GM12892 (cell line): ENCODE measurements around the gene MVB12B.
A peak's percentile ranks its signal among the peaks of the same experiment; 100 is the strongest.

Experiments used
- DNase-seq: peaks from one replicate; pipeline ENCODE4 v3.0.0; 2011; ENCODE audit not compliant: insufficient read length
- FAIRE-seq: peaks from 2 replicates; lab custom pipeline; 2011; peaks lifted over from hg19 to GRCh38; lab: Jason Lieb, UNC
- POLR2A ChIP-seq: IDR thresholded peaks from 2 replicates; pipeline ENCODE4 v1.6.1; 2011; ENCODE audit warnings: low read depth, low read length, control low read depth
- POLR2AphosphoS5 ChIP-seq: IDR thresholded peaks from 2 replicates; pipeline ENCODE4 v1.6.1; 2011; ENCODE audit warnings: low read depth, low read length, control low read depth
- TAF1 ChIP-seq: IDR thresholded peaks from 2 replicates; pipeline ENCODE4 v1.6.1; 2011; ENCODE audit warnings: low read depth, mild to moderate bottlenecking, control low read depth, low read length, borderline replicate concordance

Gene MVB12B

DNA sequence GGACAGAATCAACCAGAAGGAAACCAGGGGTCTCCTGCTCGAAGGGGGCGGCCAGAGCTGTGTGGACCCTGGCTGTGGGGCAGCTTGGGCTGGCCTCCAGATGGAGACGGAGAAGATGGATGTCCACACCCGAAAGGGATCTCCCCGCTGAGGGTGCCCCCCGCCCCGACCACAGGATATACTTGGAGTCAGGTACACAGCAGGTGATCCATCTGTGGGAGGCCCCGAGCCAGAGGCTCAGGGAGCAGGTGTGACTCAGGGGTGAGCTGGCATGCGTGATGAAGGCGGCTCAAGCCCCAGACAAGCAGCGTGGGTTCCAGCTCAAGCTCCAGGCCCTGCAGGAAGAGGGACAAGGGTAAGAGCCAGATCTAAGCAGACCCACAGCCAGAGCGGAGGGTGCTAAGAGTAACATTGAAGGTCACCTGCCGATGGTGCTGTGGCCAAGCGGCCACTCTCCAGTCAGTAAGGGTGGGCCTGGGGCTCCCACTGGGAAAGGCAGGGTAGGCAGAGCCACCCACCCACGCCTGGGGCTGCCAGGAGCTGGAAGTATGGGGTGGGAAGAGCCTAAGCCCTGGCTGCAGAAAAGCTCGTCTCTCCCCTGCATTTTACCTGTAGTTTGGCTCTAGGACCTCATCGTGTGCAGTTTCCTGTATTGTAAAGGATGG lies 30.6 kb upstream of the MVB12B start:
- DNase-seq (no peak), FAIRE-seq (no peak)
- TF ChIP-seq POLR2A (no peak), TAF1 (no peak), POLR2AphosphoS5 (no peak)

DNA sequence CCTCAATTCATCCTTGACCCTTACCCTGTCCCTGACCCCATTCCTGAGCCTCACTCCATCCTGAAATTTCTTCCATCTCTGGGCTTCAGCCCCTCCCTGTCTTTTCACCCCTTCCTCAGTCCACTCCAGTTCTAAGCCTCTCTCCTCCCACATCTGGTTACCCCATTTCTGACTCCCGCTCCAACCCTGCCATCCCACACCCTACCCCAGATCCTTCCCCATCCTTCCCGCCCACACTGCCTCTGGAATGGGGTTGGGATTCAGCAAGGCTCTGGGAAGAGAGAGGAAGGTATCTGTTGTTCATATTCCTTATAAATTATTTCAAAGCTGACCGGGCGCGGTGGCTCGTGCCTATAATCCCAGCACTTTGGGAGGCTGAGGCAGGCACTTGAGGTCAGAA lies 29.9 kb upstream of the MVB12B start:
- no peak for TF ChIP-seq TAF1
- no peak for TF ChIP-seq POLR2A
- TF ChIP-seq POLR2AphosphoS5 = no peak
- DNase-seq = no peak
- no peak for FAIRE-seq

DNA sequence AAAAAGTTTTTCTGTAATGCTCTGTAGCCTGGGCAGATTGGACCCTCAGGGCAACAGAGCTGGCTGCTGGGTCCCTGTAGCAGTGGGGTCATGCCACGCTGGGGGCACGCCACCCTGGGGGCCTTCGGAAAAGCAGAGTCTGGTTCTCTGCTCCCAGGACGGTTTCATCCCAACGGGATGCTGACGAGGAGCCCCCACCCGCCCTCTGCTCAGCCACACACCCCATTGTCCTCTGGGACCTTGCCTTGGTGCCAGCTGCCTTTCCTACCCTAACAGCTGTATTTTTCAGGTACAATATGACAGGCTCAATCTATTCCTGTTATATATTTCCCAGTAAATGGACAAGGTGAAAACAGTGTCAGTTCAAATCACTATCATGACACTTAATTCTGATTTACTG lies 29.0 kb upstream of the MVB12B start:
- DNase-seq = no peak
- no peak for FAIRE-seq
- no peak for TF ChIP-seq POLR2A
- TF ChIP-seq TAF1 = no peak
- no peak for TF ChIP-seq POLR2AphosphoS5

DNA sequence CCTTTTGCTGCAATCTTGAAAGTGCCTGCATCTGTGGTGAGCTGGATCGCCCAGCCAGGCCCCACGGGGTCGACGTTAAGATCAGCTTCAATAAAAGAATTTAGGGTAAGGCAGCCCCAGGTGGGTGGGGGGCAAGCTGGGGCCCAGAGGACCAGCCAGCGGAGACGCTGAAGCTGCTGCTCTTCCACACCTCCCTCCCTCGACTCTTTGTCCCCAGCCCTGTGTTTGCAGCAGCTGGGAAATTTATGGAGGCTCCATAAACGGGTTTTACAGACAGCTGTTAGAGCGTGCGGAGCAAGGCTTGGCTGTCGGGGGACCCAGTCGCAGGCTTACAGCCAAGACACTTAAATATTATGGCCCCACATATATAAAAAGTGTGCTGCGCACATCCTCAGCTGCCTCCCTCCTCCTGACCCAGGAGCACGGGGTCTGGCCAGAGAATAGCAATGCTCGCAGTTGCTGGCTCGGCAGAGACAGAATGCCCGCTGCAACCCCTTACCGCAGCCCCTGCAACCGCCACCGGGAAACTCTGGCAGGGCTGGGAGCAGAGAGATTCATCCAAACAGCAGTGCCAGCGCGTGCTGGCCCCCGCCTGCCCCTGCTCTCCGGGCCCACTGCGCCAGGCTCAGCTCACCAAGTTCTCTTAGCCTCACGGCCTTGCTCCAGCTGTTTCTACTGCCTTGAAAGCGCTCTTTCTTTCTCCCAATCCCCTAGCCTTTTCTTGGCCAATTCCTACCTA lies 28.4 kb upstream of the MVB12B start:
- TF ChIP-seq POLR2A (no peak), TAF1 (no peak), POLR2AphosphoS5 (no peak)
- no peak for FAIRE-seq
- DNase-seq = no peak

DNA sequence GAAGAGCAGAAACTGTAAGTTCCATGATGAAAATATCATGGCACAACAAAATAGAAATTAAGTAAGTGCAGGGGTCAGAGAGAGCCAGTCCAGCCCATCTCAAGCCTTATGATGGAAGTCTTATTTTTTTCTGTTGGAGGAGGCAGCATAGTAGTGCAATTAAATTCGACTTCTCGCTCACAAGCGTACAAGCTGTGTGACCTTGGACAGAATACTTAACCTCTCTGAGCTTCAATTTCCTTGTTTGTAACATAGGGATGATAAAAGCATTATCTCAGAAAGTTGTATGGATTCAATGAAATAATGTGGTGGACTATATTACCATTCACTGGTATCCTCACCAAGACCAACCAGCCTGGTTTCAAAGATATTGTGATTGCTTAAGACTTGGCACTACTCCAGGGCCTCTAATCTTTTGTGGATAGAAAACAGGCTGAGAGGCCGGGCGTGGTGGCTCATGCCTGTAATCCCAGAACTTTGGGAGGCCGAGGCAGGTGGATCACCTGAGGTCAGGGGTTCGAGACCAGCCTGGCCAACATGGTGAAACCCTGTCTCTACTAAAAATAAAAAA lies 26.8 kb upstream of the MVB12B start:
- TF ChIP-seq POLR2AphosphoS5 (no peak), TAF1 (no peak), POLR2A (no peak)
- FAIRE-seq (no peak), DNase-seq (no peak)

DNA sequence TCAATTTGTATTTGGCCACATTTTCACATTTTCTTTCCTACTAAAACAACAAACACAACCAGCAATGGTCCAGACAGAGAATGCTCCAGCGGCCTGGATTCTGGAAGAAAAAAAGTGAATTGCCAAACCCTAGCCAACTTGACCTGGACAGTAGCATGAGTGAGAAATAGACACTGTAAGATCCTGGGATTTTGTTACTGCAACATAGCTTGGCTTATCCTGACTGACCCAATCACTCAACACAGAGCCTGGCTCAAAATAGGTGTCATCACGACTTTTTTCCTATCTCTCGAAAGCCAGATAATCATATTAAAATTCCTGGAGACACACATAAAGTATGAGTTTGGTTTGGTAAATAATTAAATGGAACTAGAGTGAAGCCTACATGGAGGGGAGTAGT lies 25.4 kb upstream of the MVB12B start:
- no peak for FAIRE-seq
- no peak for DNase-seq
- TF ChIP-seq TAF1 (no peak), POLR2A (no peak), POLR2AphosphoS5 (no peak)

DNA sequence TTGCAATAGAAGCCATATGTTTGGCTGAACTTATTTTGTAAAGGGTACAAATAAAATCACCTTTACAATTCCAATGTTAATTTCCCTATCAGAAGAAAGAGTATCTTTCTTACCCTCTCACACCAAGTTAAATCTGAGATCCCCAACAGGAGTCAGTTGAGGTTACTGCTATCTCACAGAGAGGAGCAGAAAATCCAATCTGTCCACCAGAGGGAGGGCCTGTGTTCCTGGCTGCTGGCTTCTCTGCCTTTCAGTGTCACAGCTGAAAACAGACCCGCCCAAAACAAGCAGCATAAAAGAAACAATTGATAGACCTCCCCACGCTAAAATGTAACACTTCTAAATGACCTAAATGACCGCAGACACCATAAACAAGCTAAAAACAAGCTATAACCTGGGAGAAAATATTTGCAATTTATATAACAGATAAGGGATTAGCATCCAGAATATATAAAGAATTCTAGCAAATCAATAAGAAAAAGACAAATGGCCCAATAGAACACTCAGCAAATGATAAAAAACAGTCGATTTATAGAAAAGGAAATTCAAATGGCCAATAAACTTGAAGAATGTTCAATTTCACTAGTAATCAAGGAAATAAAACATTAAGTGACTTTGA lies 24.5 kb upstream of the MVB12B start:
- TF ChIP-seq POLR2AphosphoS5 = no peak
- no peak for TF ChIP-seq POLR2A
- TF ChIP-seq TAF1 = no peak
- FAIRE-seq = peak; percentile 17
- DNase-seq = no peak

DNA sequence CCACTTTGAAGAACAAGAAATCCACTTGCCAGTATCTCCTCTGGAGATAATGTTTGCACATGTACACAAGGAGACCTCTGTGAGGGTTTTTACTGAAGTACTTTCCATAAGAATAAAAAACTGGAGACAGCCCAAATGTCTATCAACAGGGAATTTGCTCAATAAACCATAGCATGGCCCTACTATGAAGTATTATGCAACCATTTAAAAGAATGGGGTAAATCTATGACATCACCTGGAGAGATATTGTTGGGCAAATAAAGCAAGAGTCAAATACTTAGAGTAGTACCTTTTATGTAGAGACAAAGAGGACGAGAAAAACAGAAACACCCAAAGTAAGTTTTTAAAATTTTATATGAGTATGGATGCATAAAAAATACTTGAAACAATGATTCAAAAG lies 23.9 kb upstream of the MVB12B start:
- no peak for FAIRE-seq
- no peak for TF ChIP-seq POLR2AphosphoS5
- no peak for TF ChIP-seq TAF1
- no peak for TF ChIP-seq POLR2A

DNA sequence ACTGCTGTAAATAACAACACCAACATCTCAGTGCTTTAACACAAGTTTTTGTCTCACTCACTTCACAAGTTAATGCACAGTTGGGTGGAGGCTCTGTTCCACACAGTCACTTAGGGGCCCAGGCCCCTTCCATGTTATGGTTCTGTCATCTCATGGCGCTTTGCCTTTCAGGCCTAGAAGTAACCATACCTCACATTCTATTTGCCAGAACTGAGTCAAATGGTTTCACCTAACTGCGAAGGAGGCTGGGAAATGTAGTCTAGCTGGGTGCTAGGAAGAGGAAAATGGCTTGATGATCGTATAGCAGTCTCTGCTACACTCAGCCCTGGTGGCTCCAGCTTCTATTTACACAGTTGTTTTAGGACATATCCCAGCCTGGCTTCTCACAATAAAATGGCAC lies 23.1 kb upstream of the MVB12B start:
- DNase-seq (no peak), FAIRE-seq (no peak)
- TF ChIP-seq POLR2A (no peak), TAF1 (no peak), POLR2AphosphoS5 (no peak)

More for the DNA sequence above, 23.9 kb upstream of the MVB12B start:
- DNase-seq = no peak

DNA sequence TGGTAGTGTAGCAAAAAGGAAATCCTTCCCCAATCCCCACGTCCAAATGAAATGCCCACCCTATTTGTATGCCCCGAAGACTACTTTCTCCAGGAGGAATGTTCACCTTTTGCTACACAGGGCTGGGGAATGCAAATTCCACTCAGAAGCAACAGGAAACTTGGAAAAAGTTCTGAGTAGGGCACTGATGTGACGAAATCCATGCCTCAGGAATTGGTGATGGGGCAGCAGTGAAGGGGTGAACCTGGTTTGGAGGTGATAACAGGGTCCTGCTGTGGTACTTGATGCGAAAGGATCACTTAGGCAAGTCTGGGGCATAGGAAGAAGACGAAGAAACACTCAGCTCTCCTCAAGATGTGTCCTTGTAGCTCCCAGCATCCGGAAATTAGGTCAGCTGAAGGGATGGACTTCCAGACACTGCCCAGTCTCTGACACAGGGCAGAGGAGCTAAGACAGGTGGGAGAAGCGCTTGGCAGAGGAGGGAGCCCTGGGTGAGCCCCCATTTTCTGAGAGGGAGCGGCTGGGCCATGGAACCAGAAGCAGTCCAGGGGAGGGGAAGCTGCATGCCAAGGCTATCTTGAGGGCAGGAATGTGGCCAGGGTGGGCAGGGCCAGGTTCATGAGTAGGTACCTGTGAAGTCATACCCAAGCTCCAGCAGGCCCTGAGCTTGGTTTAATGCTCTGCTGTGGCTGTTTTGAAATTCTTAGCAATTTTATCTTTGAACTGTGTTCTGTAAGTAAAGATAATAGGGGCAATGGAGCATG lies 22.2 kb upstream of the MVB12B start:
- TF ChIP-seq POLR2A = no peak
- TF ChIP-seq POLR2AphosphoS5 = no peak
- no peak for TF ChIP-seq TAF1
- DNase-seq (no peak), FAIRE-seq (no peak)

DNA sequence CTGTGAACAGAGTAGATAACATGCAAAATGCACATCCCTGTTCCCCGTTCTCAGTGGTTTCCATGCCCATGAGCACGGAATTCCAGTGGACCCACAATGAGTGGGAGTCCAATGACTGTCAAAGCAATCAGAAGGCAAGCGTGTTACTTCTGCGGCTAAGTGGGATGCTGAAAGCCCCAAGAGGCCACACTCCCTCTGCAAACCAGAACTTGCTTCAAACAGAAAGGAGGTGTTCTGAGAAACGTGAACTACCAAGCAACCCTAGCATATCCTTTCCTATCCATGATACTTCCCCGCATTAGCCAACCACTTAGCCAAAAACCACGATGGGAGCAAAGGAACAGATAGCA lies 21.7 kb upstream of the MVB12B start:
- DNase-seq (no peak), FAIRE-seq (no peak)
- no peak for TF ChIP-seq TAF1
